ENCODE results near the gene RALGPS1.

RALGPS1 gene

GRCh38 chr9:127136081-127136879, 221.7 kb downstream of the RALGPS1 start:
- TF ChIP-seq CTCF (IDR thresholded peaks at IDR 0.05; ENCODE audit: low read length), result no peak
- Histone ChIP-seq H3K27ac (ENCODE audit: low read length) (no peak overlapping the region), H3K4me3 (ENCODE audit: low read length) (no peak overlapping the region), H3K36me3 (replicated peaks; ENCODE audit: insufficient read depth, low read length) (no peaks in the 10 kb centered on the region), H2AFZ (ENCODE audit: low read length) (no peak overlapping the region), H3K9me3 (replicated peaks; ENCODE audit: insufficient read depth, low read length) (no peaks in the 10 kb centered on the region), H3K9me2 (replicated peaks; ENCODE audit: insufficient read depth, low read length) (no peaks in the 10 kb centered on the region), H3K79me2 (ENCODE audit: low read length) (no peaks in the 10 kb centered on the region), H3K4me2 (ENCODE audit: low read depth, low read length) (no peak overlapping the region), H3K4me1 (ENCODE audit: low read length) (no peaks in the 10 kb centered on the region), H3F3A (ENCODE audit: insufficient read depth, low read length) (no peaks in the 10 kb centered on the region), H4K20me1 (ENCODE audit: insufficient read depth, low read length) (no peaks in the 10 kb centered on the region), H3K9ac (ENCODE audit: low read length) (no peak overlapping the region), H3K27me3 (replicated peaks; ENCODE audit: insufficient read depth, low read length) (no peaks in the 10 kb centered on the region)
- no peak for DNase-seq

GRCh38 chr9:127136880-127137639, 222.5 kb downstream of the RALGPS1 start:
- no peak for DNase-seq
- TF ChIP-seq EZH2phosphoT487 (IDR thresholded peaks at IDR 0.05; ENCODE audit: low read length), result no peak
- no peak for TF ChIP-seq CTCF (IDR thresholded peaks at IDR 0.05; ENCODE audit: low read length)
- no peak for TF ChIP-seq EZH2 (optimal IDR thresholded peaks at IDR 0.05; ENCODE audit: low read depth, low read length)
- H4K20me1 ChIP-seq (ENCODE audit: insufficient read depth, low read length), result no peaks in the 10 kb centered on the region
- H3K4me2 ChIP-seq (ENCODE audit: low read depth, low read length), result no peak overlapping the region
- no peak overlapping the region for H3K9ac ChIP-seq (ENCODE audit: low read length)
- H3K36me3 ChIP-seq (replicated peaks; ENCODE audit: insufficient read depth, low read length), result no peaks in the 10 kb centered on the region
- no peak overlapping the region for H3K27ac ChIP-seq (ENCODE audit: low read length)
- H3K79me2 ChIP-seq (ENCODE audit: low read length), result no peaks in the 10 kb centered on the region
- H3F3A ChIP-seq (ENCODE audit: insufficient read depth, low read length), result no peaks in the 10 kb centered on the region
- H2AFZ ChIP-seq (ENCODE audit: low read length), result no peak overlapping the region
- H3K9me2 ChIP-seq (replicated peaks; ENCODE audit: insufficient read depth, low read length), result no peaks in the 10 kb centered on the region
- no peaks in the 10 kb centered on the region for H3K9me3 ChIP-seq (replicated peaks; ENCODE audit: insufficient read depth, low read length)
- no peaks in the 10 kb centered on the region for H3K4me1 ChIP-seq (ENCODE audit: low read length)
- H3K4me3 ChIP-seq (ENCODE audit: low read length), result no peak overlapping the region
- no peaks in the 10 kb centered on the region for H3K27me3 ChIP-seq (replicated peaks; ENCODE audit: insufficient read depth, low read length)

GRCh38 chr9:127137640-127138360, 223.2 kb downstream of the RALGPS1 start:
- H3K9me2 ChIP-seq (replicated peaks; ENCODE audit: insufficient read depth, low read length), result no peaks in the 10 kb centered on the region
- TF ChIP-seq EZH2 (optimal IDR thresholded peaks at IDR 0.05; ENCODE audit: low read depth, low read length) (no peak), CTCF (IDR thresholded peaks at IDR 0.05; ENCODE audit: low read length) (no peak), EZH2phosphoT487 (IDR thresholded peaks at IDR 0.05; ENCODE audit: low read length) (no peak)
- no peaks in the 10 kb centered on the region for H3K9me3 ChIP-seq (replicated peaks; ENCODE audit: insufficient read depth, low read length)
- H3K27ac ChIP-seq (ENCODE audit: low read length), result no peak overlapping the region
- no peak for DNase-seq
- no peak overlapping the region for H3K4me2 ChIP-seq (ENCODE audit: low read depth, low read length)
- H3K4me1 ChIP-seq (ENCODE audit: low read length), result no peaks in the 10 kb centered on the region
- no peak overlapping the region for H2AFZ ChIP-seq (ENCODE audit: low read length)
- H3K9ac ChIP-seq (ENCODE audit: low read length), result no peak overlapping the region
- H3F3A ChIP-seq (ENCODE audit: insufficient read depth, low read length), result no peaks in the 10 kb centered on the region
- no peaks in the 10 kb centered on the region for H3K36me3 ChIP-seq (replicated peaks; ENCODE audit: insufficient read depth, low read length)
- H3K27me3 ChIP-seq (replicated peaks; ENCODE audit: insufficient read depth, low read length), result no peaks in the 10 kb centered on the region
- no peaks in the 10 kb centered on the region for H3K79me2 ChIP-seq (ENCODE audit: low read length)
- H3K4me3 ChIP-seq (ENCODE audit: low read length), result no peak overlapping the region
- no peaks in the 10 kb centered on the region for H4K20me1 ChIP-seq (ENCODE audit: insufficient read depth, low read length)
